Midbrain (tissue), 1 donor: ENCODE results near the gene MANSC4.

Experiments used
- DNase-seq: peaks from one replicate; lab custom pipeline; 2025; lab: John Stamatoyannopoulos, UW

Gene MANSC4

GRCh38 chr12:27800819-27801218 lies 20.8 kb upstream of the MANSC4 start:
- DNase-seq, result no peak

GRCh38 chr12:27797301-27798025 lies 17.4 kb upstream of the MANSC4 start:
- DNase-seq, result no peak

- no peak for DNase-seq
These were observed 16.1 kb upstream of the MANSC4 start for GRCh38 chr12:27796128-27796527.

- no peak for DNase-seq
These were observed 15.0 kb upstream of the MANSC4 start for GRCh38 chr12:27794818-27795584.

GRCh38 chr12:27790179-27790578 lies 10.1 kb upstream of the MANSC4 start:
- DNase-seq, result no peak

GRCh38 chr12:27787559-27787958 lies 7.5 kb upstream of the MANSC4 start:
- DNase-seq, result no peak

GRCh38 chr12:27785882-27786570 lies 6.0 kb upstream of the MANSC4 start:
- DNase-seq, result no peak

GRCh38 chr12:27782481-27782880 lies 2.4 kb upstream of the MANSC4 start:
- no peak for DNase-seq

- no peak for DNase-seq
These were observed 1.6 kb upstream of the MANSC4 start for GRCh38 chr12:27781680-27782079.

GRCh38 chr12:27780612-27781408 lies 774 bp upstream of the MANSC4 start:
- DNase-seq, result no peak

- DNase-seq, result peak; percentile 47
These were observed 568 bp downstream of the MANSC4 start for GRCh38 chr12:27779416-27779919.

- no peak for DNase-seq
These were observed 1.8 kb downstream of the MANSC4 start for GRCh38 chr12:27778206-27778605.

- peak; percentile 53 for DNase-seq
These were observed 2.9 kb downstream of the MANSC4 start for GRCh38 chr12:27777141-27777540.

GRCh38 chr12:27772328-27773049 lies 7.5 kb downstream of the MANSC4 start:
- DNase-seq, result no peak

- DNase-seq, result no peak
These were observed 8.3 kb downstream of the MANSC4 start for GRCh38 chr12:27771481-27772327.

- no peak for DNase-seq
These were observed 10.8 kb downstream of the MANSC4 start for GRCh38 chr12:27769142-27769673.

- DNase-seq, result no peak
These were observed 13.4 kb downstream of the MANSC4 start for GRCh38 chr12:27766587-27766986.

- no peak for DNase-seq
These were observed 17.3 kb downstream of the MANSC4 start for GRCh38 chr12:27762757-27763156.

GRCh38 chr12:27756670-27757195 lies 23.3 kb downstream of the MANSC4 start:
- no peak for DNase-seq

GRCh38 chr12:27754795-27755194 lies 25.2 kb downstream of the MANSC4 start:
- DNase-seq, result no peak
